Nephron (organoid): ENCODE results near the gene BHLHE23.
A peak's percentile ranks its signal among the peaks of the same experiment; 100 is the strongest.

ENCODE experiments used
- H3K27ac Mint-ChIP-seq, 3 experiments: 2 replicates each; pipeline ENCODE4 v1.8.0; 2020; ENCODE audit warnings: mixed read lengths in 3 of 3, mild to moderate bottlenecking in 2 of 3, moderate library complexity in 1 of 3
- H3K27me3 Mint-ChIP-seq: 2 replicates; pipeline ENCODE4 v1.8.0; 2021; ENCODE audit warnings: low read depth, mild to moderate bottlenecking, moderate library complexity, mixed read lengths
- H3K36me3 Mint-ChIP-seq: 2 replicates; pipeline ENCODE4 v1.8.0; 2020; ENCODE audit warnings: low read depth, mixed read lengths
- H3K4me1 Mint-ChIP-seq: 2 replicates; pipeline ENCODE4 v1.8.0; 2020; ENCODE audit warnings: mixed read lengths
- H3K4me3 Mint-ChIP-seq, 3 experiments: 2 replicates each; pipeline ENCODE4 v1.8.0; 2020; ENCODE audit warnings: mild to moderate bottlenecking in 3 of 3, mixed read lengths in 3 of 3, moderate library complexity in 2 of 3
- H3K9me3 Mint-ChIP-seq: 2 replicates; pipeline ENCODE4 v1.8.0; 2020; ENCODE audit warnings: mixed read lengths
- CTCF ChIP-seq, 3 experiments: fragments of 200-600 bp; sonication (generic); IDR thresholded peaks; one replicate each; pipeline ENCODE4 v1.5.0; 2021; ENCODE audit warnings: antibody characterized with exemption in 3 of 3; ENCODE audit not compliant: unreplicated experiment in 3 of 3

The BHLHE23 gene

GRCh38 chr20:63006540-63007359 lies at the start of gene BHLHE23:
TSS of gene BHLHE23 (minus strand) at chr20:63006964. CDS start at chr20:63006774, 190 bp downstream.
- no peaks in the 10 kb centered on the region for H3K36me3 Mint-ChIP-seq
- peaks cover 9% of the 10 kb centered on the region for H3K4me1 Mint-ChIP-seq
- no peak for TF ChIP-seq CTCF (IDR thresholded peaks at IDR 0.05; ENCODE audit: unreplicated experiment in 3 of 3)
- H3K9me3 Mint-ChIP-seq = no peaks in the 10 kb centered on the region
- H3K27me3 Mint-ChIP-seq = peaks cover 93% of the 10 kb centered on the region
- peak within 1 kb of the TSS in 2 of 3 experiments; percentile 40 to 56 for H3K4me3 Mint-ChIP-seq
- H3K27ac Mint-ChIP-seq = no peak within 1 kb of the TSS

- Mint-ChIP-seq H3K9me3 (peaks cover 2% of the 10 kb centered on the region), H3K27me3 (peaks cover 33% of the 10 kb centered on the region), H3K4me3 (no peak overlapping the region), H3K36me3 (no peaks in the 10 kb centered on the region), H3K4me1 (no peaks in the 10 kb centered on the region), H3K27ac (no peak overlapping the region)
- TF ChIP-seq CTCF (IDR thresholded peaks at IDR 0.05; ENCODE audit: unreplicated experiment in 3 of 3) = no peak
Observed at GRCh38 chr20:63055575-63056235, 48.9 kb upstream of the BHLHE23 start.

- no peak for TF ChIP-seq CTCF (IDR thresholded peaks at IDR 0.05; ENCODE audit: unreplicated experiment in 3 of 3)
- Mint-ChIP-seq H3K27me3 (peaks cover 33% of the 10 kb centered on the region), H3K4me3 (no peak overlapping the region), H3K27ac (no peak overlapping the region), H3K4me1 (no peaks in the 10 kb centered on the region), H3K9me3 (peaks cover 3% of the 10 kb centered on the region), H3K36me3 (no peaks in the 10 kb centered on the region)
Observed at GRCh38 chr20:63054681-63055240, 48.0 kb upstream of the BHLHE23 start.

GRCh38 chr20:63054103-63054474 lies 47.3 kb upstream of the BHLHE23 start:
- H3K36me3 Mint-ChIP-seq = no peaks in the 10 kb centered on the region
- H3K9me3 Mint-ChIP-seq = peaks cover 3% of the 10 kb centered on the region
- H3K27me3 Mint-ChIP-seq = peaks cover 30% of the 10 kb centered on the region
- TF ChIP-seq CTCF (IDR thresholded peaks at IDR 0.05; ENCODE audit: unreplicated experiment in 3 of 3) = no peak
- no peaks in the 10 kb centered on the region for H3K4me1 Mint-ChIP-seq
- no peak overlapping the region for H3K4me3 Mint-ChIP-seq
- H3K27ac Mint-ChIP-seq = no peak overlapping the region

GRCh38 chr20:63053432-63054102 lies 46.8 kb upstream of the BHLHE23 start:
- Mint-ChIP-seq H3K4me1 (no peaks in the 10 kb centered on the region), H3K27me3 (peaks cover 28% of the 10 kb centered on the region), H3K9me3 (peaks cover 3% of the 10 kb centered on the region), H3K27ac (no peak overlapping the region), H3K4me3 (no peak overlapping the region), H3K36me3 (no peaks in the 10 kb centered on the region)
- TF ChIP-seq CTCF (IDR thresholded peaks at IDR 0.05; ENCODE audit: unreplicated experiment in 3 of 3) = no peak
